GM19397 (cell line): ENCODE results near the gene MRPL34.
"Not testable (repeated sequence)": the region's sequence is repeated elsewhere in the genome, so short reads cannot be mapped to it uniquely, and the experiment has no call there.

ENCODE experiments used
- ATAC-seq: cut with Tn5 transposase; IDR thresholded peaks from one replicate; pipeline ENCODE4 v1.9.1; 2021; ENCODE audit warnings: mild to moderate bottlenecking, moderate library complexity; ENCODE audit not compliant: unreplicated experiment

The MRPL34 gene

DNA sequence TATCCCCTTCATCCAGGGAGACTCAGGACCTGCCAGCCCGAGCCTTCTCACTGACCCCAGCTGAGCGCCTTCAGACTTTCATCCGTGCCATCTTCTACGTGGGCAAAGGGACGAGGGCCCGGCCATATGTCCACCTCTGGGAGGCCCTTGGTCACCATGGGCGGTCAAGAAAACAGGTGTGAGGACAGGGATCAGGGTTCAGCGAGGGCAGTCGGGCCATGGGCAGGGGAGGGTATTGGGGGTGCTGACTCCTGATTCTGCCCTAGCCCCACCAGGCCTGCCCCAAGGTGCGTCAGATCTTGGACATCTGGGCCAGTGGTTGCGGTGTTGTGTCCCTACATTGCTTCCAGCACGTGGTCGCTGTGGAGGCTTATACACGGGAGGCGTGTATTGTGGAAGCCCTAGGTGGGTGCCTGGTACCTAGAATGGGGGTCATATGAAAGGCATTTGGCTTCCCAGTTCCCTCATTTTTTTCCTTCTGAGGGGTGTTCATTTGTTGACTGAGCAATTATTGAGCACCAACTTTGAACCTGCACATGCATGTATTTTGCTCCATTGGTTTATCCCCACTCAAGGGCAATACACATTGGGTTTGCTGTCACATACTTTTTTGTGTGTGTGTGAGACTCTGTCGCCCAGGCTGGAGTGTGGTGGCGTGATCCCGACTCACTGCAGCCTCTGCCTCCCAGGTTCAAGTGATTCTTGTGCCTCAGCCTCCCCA is 20.1 kb upstream of the MRPL34 start:
- ATAC-seq, result no peak

DNA sequence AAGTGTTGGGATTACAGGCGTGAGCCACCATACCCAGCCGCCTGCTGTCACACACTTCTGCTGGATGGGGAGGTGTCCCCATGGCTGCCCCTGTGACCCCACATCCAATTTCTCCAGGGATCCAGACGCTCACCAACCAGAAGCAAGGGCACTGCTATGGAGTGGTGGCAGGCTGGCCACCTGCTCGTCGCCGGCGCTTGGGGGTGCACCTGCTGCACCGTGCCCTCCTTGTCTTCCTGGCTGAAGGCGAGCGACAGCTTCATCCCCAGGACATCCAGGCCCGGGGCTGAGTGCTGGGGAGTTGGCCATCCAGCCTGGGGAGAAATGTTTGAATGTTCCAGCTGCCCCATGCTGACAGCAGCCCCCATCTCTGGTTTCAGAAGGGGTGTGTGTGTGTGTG is 19.4 kb upstream of the MRPL34 start:
- ATAC-seq, result no peak

DNA sequence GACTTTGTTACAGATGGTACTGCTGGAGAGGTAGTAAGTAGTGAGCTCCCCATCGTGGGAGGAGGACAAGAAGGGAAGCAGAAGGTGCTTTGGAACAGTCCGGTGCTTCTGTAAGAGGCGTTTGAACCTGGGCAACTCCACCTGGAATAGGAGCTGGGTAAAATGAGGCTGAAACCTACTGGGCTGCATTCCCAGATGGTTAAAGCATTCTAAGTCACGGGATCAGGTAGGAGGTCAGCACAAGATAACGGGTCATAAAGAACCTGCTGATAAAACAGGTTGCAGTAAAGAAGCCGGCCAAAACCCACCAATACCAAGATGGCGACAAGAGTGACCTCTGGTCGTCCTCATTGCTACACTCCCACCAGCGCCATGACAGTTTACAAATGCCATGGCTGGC is 18.9 kb upstream of the MRPL34 start:
- ATAC-seq, result no peak

DNA sequence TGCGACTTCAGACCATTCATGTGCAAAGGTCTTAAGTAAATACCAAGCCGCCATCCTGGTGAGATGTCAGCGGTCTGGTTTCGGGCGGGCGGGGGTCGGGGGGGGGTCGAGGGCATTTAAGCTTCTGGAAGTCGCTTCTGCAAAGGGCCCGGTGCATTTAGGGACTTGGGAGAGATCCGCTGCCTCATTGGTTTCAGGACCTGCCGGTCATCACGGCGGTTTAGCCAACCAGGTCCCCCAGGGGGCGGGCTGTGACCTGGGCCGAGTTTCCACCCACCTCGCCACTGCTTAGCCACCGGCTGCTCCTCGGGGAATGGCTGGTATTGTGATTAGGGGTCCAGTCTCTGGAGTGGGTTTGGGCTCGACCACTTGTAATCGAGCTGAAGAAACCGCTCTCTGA is 16.2 kb upstream of the MRPL34 start:
- no peak for ATAC-seq

DNA sequence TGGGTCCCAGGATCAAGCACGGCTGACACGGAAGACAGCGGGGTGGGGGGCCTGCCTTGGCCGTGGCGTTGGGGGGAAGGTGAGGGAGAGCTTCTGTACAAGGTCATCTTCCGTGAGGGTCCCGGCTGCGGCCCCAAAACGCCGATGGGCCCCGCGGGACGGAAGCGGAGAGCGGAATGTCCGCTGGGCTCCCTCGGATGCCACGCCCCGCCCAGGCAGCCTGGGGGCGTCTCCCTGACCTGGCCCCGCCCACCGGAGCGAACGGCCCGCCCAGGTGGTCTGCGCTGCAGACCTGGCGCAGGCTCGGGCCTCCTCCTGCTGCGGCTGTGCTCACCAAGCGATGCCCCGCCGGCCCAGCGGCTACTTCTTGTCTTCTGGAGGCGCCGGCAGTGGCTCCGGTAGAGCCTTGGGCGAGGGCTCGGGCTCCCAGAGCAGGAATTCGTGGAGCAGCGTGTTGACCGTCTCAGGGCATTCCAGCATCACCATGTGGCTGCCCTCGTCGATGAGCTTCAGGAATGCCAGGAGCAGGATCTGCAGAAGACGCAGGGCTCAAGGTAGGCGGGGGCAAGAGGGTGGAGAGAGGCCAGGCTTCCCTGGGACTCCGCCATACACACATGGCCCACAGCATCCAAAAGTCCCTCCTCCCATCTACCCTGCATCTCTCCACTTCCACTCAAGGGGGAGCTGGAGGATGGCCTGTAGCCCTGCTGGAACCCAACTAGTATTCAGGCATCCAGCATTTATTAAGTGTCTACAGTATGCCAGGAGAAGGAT is 13.2 kb upstream of the MRPL34 start:
- peak; percentile 72 for ATAC-seq

DNA sequence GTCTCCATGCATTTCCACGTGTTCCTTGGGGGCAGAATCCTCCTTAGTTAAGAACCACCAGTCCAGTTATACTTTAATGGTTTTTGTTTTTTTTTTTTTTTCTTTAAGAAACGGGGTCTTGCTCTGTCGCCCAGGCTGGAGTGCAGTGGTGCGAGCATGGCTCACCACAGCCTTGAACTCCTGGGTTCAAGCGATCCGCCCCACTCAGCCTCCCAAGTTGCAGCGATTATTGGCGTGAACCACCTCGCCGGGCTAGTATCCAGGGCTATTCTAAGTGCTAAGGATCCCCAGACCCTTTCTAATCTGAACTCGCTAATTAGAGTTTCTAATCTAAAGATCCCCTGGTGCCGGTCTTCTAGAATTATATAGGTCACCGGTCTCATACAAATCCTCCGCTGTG is 12.1 kb upstream of the MRPL34 start:
- no peak for ATAC-seq

DNA sequence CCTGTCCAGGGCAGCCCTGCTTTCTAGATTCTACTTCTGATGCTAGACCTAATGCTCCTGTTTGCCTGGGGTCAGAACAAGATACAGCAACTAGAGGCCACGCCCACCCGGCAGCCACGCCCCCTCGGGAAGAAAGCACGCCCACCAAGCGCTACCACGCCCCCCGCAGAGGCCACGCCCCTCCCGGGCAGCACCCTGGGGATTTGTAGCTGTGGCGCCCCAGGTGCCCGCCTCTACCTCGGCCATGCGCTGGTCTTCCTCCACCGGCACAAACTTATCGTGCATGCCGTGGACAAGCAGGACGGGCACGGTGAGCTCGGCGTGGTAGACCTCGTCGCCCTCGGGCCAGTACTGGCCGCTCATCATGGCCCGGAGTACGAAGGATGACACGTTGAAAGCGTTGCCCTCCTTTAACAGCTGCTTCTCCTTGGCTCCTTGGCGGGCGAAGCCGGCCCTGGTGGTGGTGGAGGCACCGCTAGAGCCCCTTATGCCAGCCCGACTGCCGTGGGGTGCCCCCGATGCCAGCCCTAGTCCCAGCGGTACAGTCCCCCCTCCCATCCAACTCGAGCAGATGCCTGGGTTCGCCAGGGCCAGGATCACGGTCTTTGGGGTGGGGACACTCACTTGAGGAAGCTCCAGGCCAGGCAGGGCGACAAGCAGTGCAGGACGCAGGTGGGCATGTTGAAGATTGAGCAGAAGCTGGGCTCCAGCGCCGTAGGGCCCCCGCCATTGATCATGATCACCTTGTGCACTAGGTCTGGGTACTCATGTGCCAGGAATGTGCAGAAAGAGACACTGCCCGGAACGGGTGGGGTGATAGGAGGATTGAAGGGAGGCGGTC is 11.4 kb upstream of the MRPL34 start:
- ATAC-seq, result no peak

DNA sequence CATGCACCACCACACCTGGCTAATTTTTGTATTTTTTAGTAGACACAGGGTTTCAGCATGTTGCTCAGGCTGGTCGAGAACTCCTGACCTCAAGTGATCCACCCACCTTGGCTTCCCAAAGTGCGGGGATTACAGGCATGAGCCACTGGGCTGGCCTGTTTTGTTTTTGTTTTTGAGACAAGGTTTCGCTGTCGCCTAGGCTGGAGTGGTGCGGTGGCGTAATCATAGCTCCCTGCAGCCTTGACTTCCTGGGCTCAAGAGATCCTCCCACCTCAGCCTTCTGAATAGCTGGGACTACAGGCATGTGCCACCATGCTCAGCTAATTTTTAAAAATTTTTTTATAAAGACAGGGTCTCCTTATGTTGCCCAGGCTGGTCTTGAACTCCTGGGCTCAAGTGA is 10.1 kb upstream of the MRPL34 start:
- ATAC-seq, result not testable (repeated sequence)

DNA sequence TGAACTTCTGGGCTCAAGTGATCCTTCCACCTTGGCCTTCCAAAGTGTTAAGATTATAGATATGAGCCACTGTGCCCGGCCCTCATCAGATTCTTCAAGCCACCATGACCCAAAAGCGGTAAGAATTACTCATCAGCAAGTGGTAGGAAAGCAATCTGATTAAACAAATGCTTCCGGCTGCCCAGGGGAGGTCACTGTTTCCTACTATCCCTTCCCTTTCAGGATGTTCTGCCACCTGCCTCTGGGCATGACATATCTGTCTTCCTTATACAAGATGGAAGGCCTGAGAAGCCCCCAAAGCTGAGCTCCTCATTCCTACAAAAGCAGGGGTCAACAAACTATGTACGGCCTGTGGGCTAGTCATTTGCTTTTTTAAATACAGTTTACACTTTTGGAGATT is 9.4 kb upstream of the MRPL34 start:
- no peak for ATAC-seq

DNA sequence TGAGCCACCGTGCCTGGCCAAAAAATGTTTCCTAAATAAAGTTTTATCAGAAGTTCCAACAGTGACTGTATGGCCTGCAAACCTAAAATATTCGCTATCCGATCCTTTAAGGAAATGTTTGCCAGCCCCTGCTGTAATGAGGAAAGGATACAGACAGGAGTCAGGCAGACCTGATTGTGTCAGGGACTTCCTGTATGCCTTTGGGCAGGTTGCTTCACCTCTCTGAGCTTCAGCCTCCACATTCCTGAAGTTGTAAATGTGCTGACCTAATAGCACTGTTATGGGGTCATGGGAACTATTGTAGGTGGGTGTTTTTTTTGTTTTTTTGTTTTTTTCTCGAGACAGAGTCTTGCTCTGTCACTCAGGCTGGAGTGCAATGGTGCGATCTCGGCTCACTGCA is 8.7 kb upstream of the MRPL34 start:
- ATAC-seq, result no peak

DNA sequence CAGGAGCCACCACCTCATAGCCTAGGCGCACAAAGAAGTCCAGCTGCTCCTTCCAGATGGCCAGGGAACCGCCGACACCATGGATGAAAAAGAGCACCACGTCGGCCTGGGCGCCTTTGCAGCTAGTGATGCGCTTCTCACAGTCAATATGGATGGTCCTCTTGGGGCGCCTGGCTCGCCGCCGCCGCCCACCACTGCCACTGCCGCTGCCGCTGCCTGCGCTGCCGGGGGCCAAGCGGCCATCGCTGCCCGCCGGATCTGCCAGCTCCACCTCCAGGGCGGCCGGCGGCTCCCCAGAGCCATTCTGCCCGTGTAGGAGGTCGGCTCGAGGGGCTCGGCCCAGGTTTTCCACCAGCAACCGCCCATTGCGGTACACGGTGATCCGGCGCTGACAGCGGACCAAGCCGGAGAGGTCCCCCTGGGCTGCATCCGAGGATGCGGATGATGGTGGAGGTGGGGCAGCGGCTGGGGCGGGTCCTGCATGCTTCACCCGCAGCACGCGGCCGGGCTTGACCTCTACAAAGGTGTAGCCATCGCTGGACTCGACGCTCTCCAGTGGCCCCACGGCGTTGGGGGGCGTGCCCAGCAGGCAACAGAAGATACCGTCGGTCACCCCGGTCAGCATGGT is 4.6 kb upstream of the MRPL34 start:
- no peak for ATAC-seq

DNA sequence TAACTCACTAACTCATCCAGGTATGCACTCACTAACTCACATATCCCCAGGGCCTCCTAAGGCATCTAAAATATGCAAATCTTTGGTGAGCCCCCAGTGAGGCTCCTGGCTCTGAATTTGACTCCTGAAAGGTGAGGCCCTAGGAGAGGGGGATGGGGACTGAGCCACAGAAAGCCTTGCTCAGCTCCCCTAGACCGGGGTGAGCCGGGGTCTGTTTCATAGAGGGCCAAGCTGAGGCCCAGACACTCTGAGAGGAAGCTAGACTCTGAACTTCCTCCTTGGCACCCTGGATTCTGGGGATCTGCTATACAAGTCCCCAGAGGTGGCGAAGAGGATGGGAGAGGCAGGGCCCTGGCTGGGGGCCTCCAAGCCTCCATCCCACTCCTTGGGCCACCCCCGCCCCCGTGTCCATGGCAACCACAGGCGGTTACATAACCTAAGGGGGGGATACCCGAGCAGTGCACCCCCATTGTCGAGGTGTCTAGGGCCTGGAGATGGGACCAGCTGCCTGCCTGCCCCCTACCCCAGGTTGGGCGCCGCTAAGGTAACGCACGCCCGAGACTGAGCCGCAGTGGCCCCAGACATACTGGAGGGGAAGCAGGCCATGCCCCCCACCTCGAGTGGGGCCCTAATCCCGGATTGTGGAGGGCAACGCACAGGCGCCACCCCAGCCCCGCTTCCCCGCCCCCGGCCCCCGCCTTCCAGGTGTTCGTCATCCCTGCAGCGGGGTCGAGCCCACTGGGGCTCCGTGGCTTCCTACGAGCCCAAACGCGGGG is 3.1 kb upstream of the MRPL34 start:
- no peak for ATAC-seq

DNA sequence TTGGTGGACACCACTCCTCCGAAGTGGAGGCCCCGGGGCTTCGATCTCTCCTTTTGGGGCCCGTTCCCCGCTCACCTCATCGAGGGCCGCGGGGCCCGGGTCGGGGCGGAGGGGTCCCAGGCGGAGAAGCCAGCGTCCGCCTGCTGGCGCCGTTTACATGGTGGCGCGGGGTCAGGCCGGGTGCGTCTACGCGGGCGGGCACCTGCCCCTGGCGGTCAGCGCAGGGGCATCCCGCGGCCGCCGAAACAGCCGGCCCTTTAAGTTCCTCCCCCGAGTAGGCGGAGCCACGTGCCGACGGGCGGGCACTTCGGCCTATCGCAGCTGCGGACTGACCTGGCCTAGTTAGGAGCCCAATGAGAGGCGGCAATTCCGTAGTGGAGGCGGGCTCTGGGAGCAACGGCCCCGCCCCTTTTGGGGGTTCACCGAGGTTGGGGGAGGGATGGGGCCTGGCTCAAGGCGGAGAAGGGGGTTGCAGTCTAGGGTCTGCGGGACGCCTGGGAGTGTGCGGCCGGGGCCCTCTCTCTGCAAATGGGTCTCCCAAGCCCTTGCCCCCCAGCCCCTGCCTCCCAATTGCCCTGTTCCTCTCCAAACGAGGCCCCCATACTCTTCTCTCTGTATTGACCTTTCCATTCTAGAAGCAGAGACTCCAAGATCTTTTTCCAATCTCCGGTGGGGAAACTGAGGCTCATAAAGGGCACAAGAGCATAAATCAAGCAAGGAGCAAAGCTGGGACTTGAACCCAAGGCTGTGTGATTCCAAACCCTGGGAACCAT is 2.3 kb upstream of the MRPL34 start, which contains the start of gene ABHD8:
Gene ABHD8 (minus strand): TSS at position 259 of the 773 bp plus-strand sequence. CDS start 1,809 bp downstream, outside the sequence.
- ATAC-seq, result peak; percentile 45

DNA sequence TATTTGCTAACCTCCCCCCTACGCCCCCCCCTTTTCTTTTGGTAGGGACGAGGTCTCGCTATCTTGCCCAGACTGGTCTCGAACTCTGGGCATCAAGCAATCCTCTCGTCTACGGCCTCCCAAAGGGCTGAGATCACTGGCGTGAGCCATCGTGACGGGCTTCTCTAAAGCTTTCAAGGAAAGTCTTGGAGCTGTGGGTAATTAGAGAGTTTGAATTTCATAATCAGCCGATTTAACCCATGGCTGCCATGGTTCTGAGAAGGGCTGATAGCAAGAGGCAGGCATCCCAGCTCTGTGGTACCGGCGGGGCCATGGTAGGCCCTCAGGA is 1.8 kb upstream of the MRPL34 start:
- no peak for ATAC-seq

DNA sequence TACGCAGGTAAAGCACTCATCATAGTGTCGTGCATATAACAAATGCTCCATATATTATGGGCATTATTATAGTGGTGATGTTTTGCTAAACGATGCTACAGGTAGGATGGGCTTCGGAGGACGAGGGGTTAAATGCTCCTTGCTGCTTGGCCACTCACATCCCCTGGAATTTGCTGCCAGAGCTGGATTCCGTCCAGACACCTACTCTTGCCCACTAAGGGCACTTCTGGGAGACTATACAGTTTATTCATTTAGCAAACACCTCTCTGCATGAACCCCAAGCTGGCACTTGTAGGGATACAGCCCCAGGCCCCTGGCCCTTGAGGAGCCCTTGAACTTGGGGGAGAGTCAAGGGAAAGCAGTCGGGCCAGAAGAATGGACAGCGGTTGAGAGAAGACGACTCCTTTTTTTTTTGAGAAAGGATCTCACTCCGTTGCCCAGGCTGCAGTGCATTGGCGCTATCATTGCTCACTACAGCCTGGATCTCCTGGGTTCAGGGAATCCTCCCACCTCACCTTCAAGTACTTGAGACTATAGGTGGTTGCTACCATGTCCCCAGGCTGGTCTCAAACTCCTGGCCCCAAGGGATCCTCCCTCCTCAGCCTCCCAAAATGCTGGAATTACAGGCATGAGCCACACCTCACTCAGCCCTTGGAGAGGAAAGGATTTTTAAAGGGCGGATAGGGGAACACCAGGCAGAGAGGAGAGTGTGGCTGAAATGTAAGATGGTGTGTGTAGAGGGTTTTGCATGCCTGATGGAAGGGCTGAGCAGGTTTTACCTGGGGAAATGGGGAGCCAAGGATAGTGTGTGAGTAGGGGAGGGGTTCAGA is 1.1 kb upstream of the MRPL34 start:
- ATAC-seq, result no peak

DNA sequence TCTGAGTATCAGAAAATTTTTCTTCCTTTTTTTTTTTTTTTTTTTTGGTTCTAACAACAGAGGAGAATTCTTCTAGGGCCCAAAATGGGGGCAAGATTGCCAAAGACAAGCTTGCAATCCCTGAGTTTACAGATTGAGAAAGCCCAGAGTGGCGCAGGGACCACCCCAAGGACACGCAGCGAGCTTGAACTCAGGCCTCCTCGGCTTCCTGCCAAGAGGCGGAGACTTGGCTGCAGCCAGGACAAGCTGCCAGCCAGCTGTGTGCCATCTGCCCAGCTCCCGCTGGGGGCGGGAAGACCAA is 506 bp upstream of the MRPL34 start:
- no peak for ATAC-seq

DNA sequence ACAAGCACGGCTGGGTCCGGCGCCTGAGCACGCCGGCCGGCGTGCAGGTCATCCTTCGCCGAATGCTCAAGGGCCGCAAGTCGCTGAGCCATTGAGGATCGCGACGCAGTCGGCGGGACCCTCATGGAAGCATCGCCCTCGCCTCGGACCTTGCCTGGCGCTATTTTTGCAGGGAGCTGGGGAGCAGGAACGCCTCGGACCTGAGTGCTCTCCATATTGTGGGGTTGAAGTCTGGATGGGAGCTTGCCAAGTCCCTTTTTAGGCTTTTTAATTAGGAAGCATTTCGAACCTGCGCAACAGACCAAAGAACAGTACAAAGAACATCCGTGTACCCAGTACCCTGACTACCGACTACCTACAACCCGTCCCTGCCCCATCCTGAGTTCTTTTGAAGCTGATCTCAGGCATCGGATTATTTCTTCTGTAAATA is 628 bp downstream of the MRPL34 start:
- ATAC-seq, result no peak

DNA sequence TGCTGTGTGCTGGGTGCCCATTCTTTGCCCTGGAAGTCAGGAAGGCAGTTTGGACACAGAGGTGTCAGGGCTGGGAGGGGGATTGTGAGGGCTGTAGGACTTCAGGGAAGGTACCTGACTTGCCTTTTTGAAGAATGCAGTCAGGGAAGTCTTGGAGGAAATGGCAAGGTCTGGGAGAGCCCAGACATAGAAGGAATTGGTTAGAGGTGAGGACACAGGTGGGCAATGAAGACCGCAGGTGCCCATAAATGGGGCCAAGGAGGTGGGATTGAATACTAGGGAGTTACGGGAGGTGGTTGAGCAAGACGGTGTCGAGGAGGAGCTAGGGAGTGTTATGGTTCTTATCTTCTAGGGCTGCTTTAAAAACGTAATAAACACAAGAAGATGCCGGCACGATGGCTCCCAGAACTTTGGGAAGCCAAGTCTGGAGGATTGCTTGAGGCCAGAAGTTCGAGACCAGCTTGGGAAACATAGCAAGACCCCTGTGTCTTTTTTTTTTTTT is 2.3 kb downstream of the MRPL34 start:
- no peak for ATAC-seq
